Mesendoderm (in vitro differentiated cells): ENCODE measurements around the gene SLC8A1.

Experiments used
- DNase-seq: peaks from one replicate; pipeline ENCODE4 v3.0.0; 2013
- H2AK5ac ChIP-seq: 2 replicates; pipeline ENCODE4 v1.6.1; 2013; ENCODE audit warnings: low read length, inconsistent platforms
- H2BK120ac ChIP-seq: 2 replicates; pipeline ENCODE4 v1.6.1; 2013; ENCODE audit warnings: low read depth, mild to moderate bottlenecking, low read length, moderate library complexity, mixed read lengths
- H2BK15ac ChIP-seq: replicated peaks from 2 replicates; pipeline ENCODE4 v1.6.1; 2013; ENCODE audit warnings: low read depth, mild to moderate bottlenecking, moderate library complexity
- H2BK5ac ChIP-seq: 2 replicates; pipeline ENCODE4 v1.6.1; 2013; ENCODE audit warnings: low read length, inconsistent platforms
- H3K18ac ChIP-seq: 2 replicates; pipeline ENCODE4 v1.6.1; 2013; ENCODE audit warnings: mild to moderate bottlenecking, low read length, mixed read lengths
- H3K23ac ChIP-seq: one replicate; pipeline ENCODE4 v1.6.1; 2013; ENCODE audit warnings: low read length
- H3K27ac ChIP-seq: 2 replicates; pipeline ENCODE4 v1.5.1; 2013; ENCODE audit warnings: low read depth, mild to moderate bottlenecking, inconsistent platforms, low read length, moderate library complexity
- H3K27me3 ChIP-seq: 2 replicates; pipeline ENCODE4 v1.6.1; 2013; ENCODE audit warnings: low read length, control low read depth, mild to moderate bottlenecking, inconsistent platforms; ENCODE audit not compliant: insufficient read depth, poor library complexity
- H3K36me3 ChIP-seq: 2 replicates; pipeline ENCODE4 v1.6.1; 2013; ENCODE audit warnings: low read length, inconsistent platforms; ENCODE audit not compliant: control insufficient read depth, insufficient read depth
- H3K4ac ChIP-seq: one replicate; pipeline ENCODE4 v1.6.1; 2013; ENCODE audit warnings: low read depth, mild to moderate bottlenecking, low read length, moderate library complexity
- H3K4me1 ChIP-seq: 2 replicates; pipeline ENCODE4 v1.6.1; 2013; ENCODE audit warnings: low read depth, low read length, inconsistent platforms; ENCODE audit not compliant: control insufficient read depth
- H3K4me2 ChIP-seq: 2 replicates; pipeline ENCODE4 v1.6.1; 2013; ENCODE audit warnings: low read length
- H3K4me3 ChIP-seq: 2 replicates; pipeline ENCODE4 v1.5.1; 2013; ENCODE audit warnings: mild to moderate bottlenecking, low read length
- H3K56ac ChIP-seq: one replicate; pipeline ENCODE4 v1.6.1; 2013; ENCODE audit warnings: low read length
- H3K79me1 ChIP-seq: 2 replicates; pipeline ENCODE4 v1.6.1; 2013; ENCODE audit warnings: low read length, inconsistent platforms
- H3K79me2 ChIP-seq: 2 replicates; pipeline ENCODE4 v1.6.1; 2013; ENCODE audit warnings: mild to moderate bottlenecking, low read length; ENCODE audit not compliant: control insufficient read depth, insufficient read depth
- H3K9ac ChIP-seq: 2 replicates; pipeline ENCODE4 v1.6.1; 2013; ENCODE audit warnings: low read length, inconsistent platforms
- H4K5ac ChIP-seq: one replicate; pipeline ENCODE4 v1.6.1; 2013; ENCODE audit warnings: low read length
- H4K8ac ChIP-seq: one replicate; pipeline ENCODE4 v1.6.1; 2013; ENCODE audit warnings: low read depth, mild to moderate bottlenecking, control low read depth, low read length, moderate library complexity
- WGBS: extraction: QIAGEN DNeasy Blood & Tissue Kit; methylation state at CpG from one replicate; pipeline ENCODE4 v1.1.7; 2013; ENCODE audit warnings: low lambda C conversion rate, missing lambda C conversion rate; ENCODE audit not compliant: insufficient coverage; ENCODE audit errors: extremely low coverage; 5-methylcytosine and 5-hydroxymethylcytosine counted together

Gene SLC8A1

GRCh38 chr2:40261042-40261441, 190.8 kb downstream of the SLC8A1 start:
- H3K27ac ChIP-seq = no peak overlapping the region
- H3K79me2 ChIP-seq = no peaks in the 10 kb centered on the region
- no peak overlapping the region for H4K8ac ChIP-seq
- H3K4me2 ChIP-seq = no peak overlapping the region
- no peaks in the 10 kb centered on the region for H3K36me3 ChIP-seq
- no peak overlapping the region for H2AK5ac ChIP-seq
- no peak overlapping the region for H3K56ac ChIP-seq
- no peak overlapping the region for H2BK5ac ChIP-seq
- H4K5ac ChIP-seq = no peak overlapping the region
- H3K9ac ChIP-seq = no peak overlapping the region
- H3K4ac ChIP-seq = no peak overlapping the region
- H3K27me3 ChIP-seq = no peaks in the 10 kb centered on the region
- H3K23ac ChIP-seq = no peak overlapping the region
- H3K79me1 ChIP-seq = no peaks in the 10 kb centered on the region
- no peak overlapping the region for H2BK15ac ChIP-seq
- H3K4me1 ChIP-seq = no peaks in the 10 kb centered on the region
- no CpG with 5 or more reads among the region's 2 CpGs for WGBS
- no peak overlapping the region for H3K18ac ChIP-seq
- no peak overlapping the region for H2BK120ac ChIP-seq
- H3K4me3 ChIP-seq = no peak overlapping the region
- DNase-seq = no peak

- no peaks in the 10 kb centered on the region for H3K4me1 ChIP-seq
- H3K36me3 ChIP-seq = no peaks in the 10 kb centered on the region
- no CpG with 5 or more reads among the region's 2 CpGs for WGBS
- no peak overlapping the region for H4K5ac ChIP-seq
- H3K27ac ChIP-seq = no peak overlapping the region
- H3K9ac ChIP-seq = no peak overlapping the region
- no peak overlapping the region for H2BK120ac ChIP-seq
- H3K27me3 ChIP-seq = no peaks in the 10 kb centered on the region
- H3K79me2 ChIP-seq = no peaks in the 10 kb centered on the region
- H2BK15ac ChIP-seq = no peak overlapping the region
- no peak overlapping the region for H3K18ac ChIP-seq
- DNase-seq = no peak
- no peak overlapping the region for H3K56ac ChIP-seq
- no peak overlapping the region for H3K4ac ChIP-seq
- no peak overlapping the region for H3K4me2 ChIP-seq
- H3K23ac ChIP-seq = no peak overlapping the region
- H4K8ac ChIP-seq = no peak overlapping the region
- H2BK5ac ChIP-seq = no peak overlapping the region
- H2AK5ac ChIP-seq = no peak overlapping the region
- H3K79me1 ChIP-seq = no peaks in the 10 kb centered on the region
- no peak overlapping the region for H3K4me3 ChIP-seq
Observed at GRCh38 chr2:40260437-40260836, 191.5 kb downstream of the SLC8A1 start.

DNA sequence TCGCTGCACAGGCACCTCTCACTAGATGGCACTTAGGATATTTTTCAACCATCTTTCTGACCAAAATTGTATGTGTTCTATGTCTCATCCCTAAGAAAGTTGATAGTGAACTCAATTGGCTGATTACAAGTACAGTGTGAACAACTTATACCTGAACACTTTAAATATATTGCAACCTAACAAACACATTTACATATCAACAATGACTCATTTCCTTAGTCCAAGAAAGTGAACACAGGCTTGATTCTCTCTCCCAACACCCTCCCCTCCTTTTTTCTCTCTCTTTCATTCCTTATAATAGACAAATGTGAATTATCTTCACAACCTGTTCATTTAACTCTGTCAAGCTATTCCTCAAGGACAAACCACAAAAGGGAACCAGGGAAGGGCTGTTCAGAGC, 192.0 kb downstream of the SLC8A1 start:
- no peaks in the 10 kb centered on the region for H3K27me3 ChIP-seq
- no peaks in the 10 kb centered on the region for H3K4me1 ChIP-seq
- no peak overlapping the region for H3K18ac ChIP-seq
- H4K5ac ChIP-seq = no peak overlapping the region
- no peak overlapping the region for H3K23ac ChIP-seq
- no peaks in the 10 kb centered on the region for H3K79me1 ChIP-seq
- H3K56ac ChIP-seq = no peak overlapping the region
- H4K8ac ChIP-seq = no peak overlapping the region
- H2AK5ac ChIP-seq = no peak overlapping the region
- no peak overlapping the region for H3K4me2 ChIP-seq
- no CpG with 5 or more reads among the region's 1 CpG for WGBS
- H3K36me3 ChIP-seq = no peaks in the 10 kb centered on the region
- no peak overlapping the region for H3K4me3 ChIP-seq
- H3K27ac ChIP-seq = no peak overlapping the region
- no peak overlapping the region for H3K9ac ChIP-seq
- no peak for DNase-seq
- H2BK15ac ChIP-seq = no peak overlapping the region
- no peak overlapping the region for H2BK120ac ChIP-seq
- H2BK5ac ChIP-seq = no peak overlapping the region
- no peak overlapping the region for H3K4ac ChIP-seq
- no peaks in the 10 kb centered on the region for H3K79me2 ChIP-seq

DNA sequence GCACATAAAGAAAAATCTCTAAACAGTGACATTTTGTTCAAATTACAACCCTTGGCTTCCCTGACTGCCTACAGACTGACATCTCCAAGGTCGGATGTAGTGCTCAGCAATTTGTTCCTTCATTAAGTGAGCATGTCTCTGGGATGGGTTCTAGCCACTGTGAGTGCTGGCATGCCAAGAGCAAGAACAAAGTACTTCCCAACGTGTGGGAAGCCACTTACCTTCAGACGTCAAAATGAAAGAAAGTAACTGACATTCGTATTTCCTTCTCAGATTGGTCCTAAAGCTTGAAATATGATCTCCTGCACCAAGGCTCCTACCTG, 193.8 kb downstream of the SLC8A1 start:
- H3K23ac ChIP-seq = no peak overlapping the region
- no peaks in the 10 kb centered on the region for H3K4me1 ChIP-seq
- no peaks in the 10 kb centered on the region for H3K36me3 ChIP-seq
- no peak overlapping the region for H3K56ac ChIP-seq
- H4K8ac ChIP-seq = no peak overlapping the region
- no peaks in the 10 kb centered on the region for H3K79me2 ChIP-seq
- H2AK5ac ChIP-seq = no peak overlapping the region
- H3K4me2 ChIP-seq = no peak overlapping the region
- no peak for DNase-seq
- H2BK120ac ChIP-seq = no peak overlapping the region
- WGBS = no CpG with 5 or more reads among the region's 4 CpGs
- H3K4ac ChIP-seq = no peak overlapping the region
- no peak overlapping the region for H3K18ac ChIP-seq
- no peaks in the 10 kb centered on the region for H3K27me3 ChIP-seq
- no peak overlapping the region for H4K5ac ChIP-seq
- H3K79me1 ChIP-seq = no peaks in the 10 kb centered on the region
- no peak overlapping the region for H2BK5ac ChIP-seq
- no peak overlapping the region for H2BK15ac ChIP-seq
- H3K9ac ChIP-seq = no peak overlapping the region
- no peak overlapping the region for H3K27ac ChIP-seq
- no peak overlapping the region for H3K4me3 ChIP-seq

DNA sequence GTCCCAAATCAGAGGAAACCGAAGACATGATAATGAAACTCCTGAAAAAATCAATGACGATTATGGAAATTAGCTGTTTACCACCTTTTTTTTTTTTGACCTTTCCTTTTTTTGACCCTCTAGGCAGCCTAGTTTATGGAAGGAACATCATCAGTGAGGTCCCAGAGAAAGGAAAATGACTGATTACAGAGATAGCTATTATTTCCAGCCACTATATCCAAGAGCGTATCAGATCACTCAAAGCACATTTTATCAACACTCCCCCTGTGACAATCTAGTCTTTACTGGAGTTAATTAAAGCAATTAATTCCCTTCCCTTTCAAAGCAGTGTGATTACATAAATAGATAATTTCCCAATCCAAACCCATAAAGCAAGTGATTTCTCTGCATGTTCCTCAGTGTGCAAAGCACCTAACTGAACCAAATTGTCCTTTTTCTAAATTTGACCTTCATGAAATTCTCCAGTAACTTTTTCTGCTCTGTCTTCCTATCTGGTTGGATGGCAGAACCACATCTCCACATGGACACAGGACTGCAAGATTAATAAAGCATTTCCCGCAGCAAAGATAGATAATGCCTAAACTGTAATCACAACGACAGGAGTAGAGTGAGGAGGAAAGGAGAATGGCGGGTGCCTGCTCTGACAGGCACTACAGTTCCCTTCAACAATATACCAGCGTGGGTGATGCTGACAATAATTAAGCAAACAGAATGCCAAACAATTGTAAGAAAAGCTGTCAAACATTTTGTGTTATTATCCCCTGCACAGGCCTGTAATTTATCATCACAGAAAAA, 194.4 kb downstream of the SLC8A1 start:
- no peak overlapping the region for H3K23ac ChIP-seq
- no peak for DNase-seq
- no peak overlapping the region for H3K56ac ChIP-seq
- no peaks in the 10 kb centered on the region for H3K79me1 ChIP-seq
- no peaks in the 10 kb centered on the region for H3K36me3 ChIP-seq
- no peak overlapping the region for H2BK5ac ChIP-seq
- no peaks in the 10 kb centered on the region for H3K27me3 ChIP-seq
- no peak overlapping the region for H2AK5ac ChIP-seq
- no peak overlapping the region for H3K4me3 ChIP-seq
- no peak overlapping the region for H2BK15ac ChIP-seq
- H3K4ac ChIP-seq = no peak overlapping the region
- no CpG with 5 or more reads among the region's 7 CpGs for WGBS
- H4K8ac ChIP-seq = no peak overlapping the region
- no peaks in the 10 kb centered on the region for H3K79me2 ChIP-seq
- no peak overlapping the region for H3K4me2 ChIP-seq
- H4K5ac ChIP-seq = no peak overlapping the region
- H2BK120ac ChIP-seq = no peak overlapping the region
- H3K18ac ChIP-seq = no peak overlapping the region
- no peak overlapping the region for H3K27ac ChIP-seq
- H3K4me1 ChIP-seq = no peaks in the 10 kb centered on the region
- H3K9ac ChIP-seq = no peak overlapping the region

DNA sequence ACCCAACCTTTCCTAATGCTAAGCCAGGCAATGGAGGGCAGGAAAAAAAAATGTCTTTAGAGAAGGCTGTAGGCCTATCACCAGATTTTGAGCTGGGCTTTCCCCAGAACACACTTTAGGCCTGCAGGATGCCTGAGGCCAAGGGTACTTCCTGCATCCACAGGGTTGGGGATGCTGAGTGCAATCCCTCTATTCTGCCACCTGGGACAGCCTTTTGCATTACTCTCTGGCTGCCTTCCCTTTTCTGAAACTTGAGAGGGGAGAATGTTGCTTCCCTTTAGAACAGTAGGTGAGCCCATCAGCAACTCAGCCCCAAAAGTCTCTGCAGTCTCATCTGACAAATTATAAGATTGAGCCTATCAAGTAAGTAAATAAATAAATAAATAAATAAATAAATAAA, 195.2 kb downstream of the SLC8A1 start:
- H3K56ac ChIP-seq = no peak overlapping the region
- no peak overlapping the region for H2BK15ac ChIP-seq
- no peak overlapping the region for H4K5ac ChIP-seq
- no peak overlapping the region for H3K18ac ChIP-seq
- no peak overlapping the region for H4K8ac ChIP-seq
- H3K79me1 ChIP-seq = no peaks in the 10 kb centered on the region
- H2BK5ac ChIP-seq = no peak overlapping the region
- no peak overlapping the region for H3K4me2 ChIP-seq
- no peak overlapping the region for H3K4me3 ChIP-seq
- no peak overlapping the region for H3K23ac ChIP-seq
- H3K4ac ChIP-seq = no peak overlapping the region
- no peaks in the 10 kb centered on the region for H3K4me1 ChIP-seq
- peak; percentile 87 for DNase-seq
- no peaks in the 10 kb centered on the region for H3K36me3 ChIP-seq
- no peaks in the 10 kb centered on the region for H3K27me3 ChIP-seq
- no peak overlapping the region for H3K27ac ChIP-seq
- H2BK120ac ChIP-seq = no peak overlapping the region
- no peak overlapping the region for H3K9ac ChIP-seq
- no peaks in the 10 kb centered on the region for H3K79me2 ChIP-seq
- no peak overlapping the region for H2AK5ac ChIP-seq
